NCI-H1694 (cell line): ENCODE results near the gene PRR36.

Experiments
- DNase-seq: peaks from one replicate; lab custom pipeline; 2025; lab: John Stamatoyannopoulos, UW

The PRR36 gene

GRCh38 chr19:7845390-7846154, 28.6 kb downstream of the PRR36 start:
- DNase-seq = no peak

GRCh38 chr19:7844951-7845350, 29.2 kb downstream of the PRR36 start:
- DNase-seq = no peak

- no peak for DNase-seq
These were observed 29.8 kb downstream of the PRR36 start for GRCh38 chr19:7844405-7844804.

GRCh38 chr19:7843521-7843920, 30.7 kb downstream of the PRR36 start:
- no peak for DNase-seq

- no peak for DNase-seq
These were observed 31.4 kb downstream of the PRR36 start for GRCh38 chr19:7842661-7843294.

- DNase-seq = no peak
These were observed 32.2 kb downstream of the PRR36 start for GRCh38 chr19:7841751-7842660.

GRCh38 chr19:7840629-7841028, 33.6 kb downstream of the PRR36 start:
- no peak for DNase-seq

GRCh38 chr19:7839476-7839875, 34.7 kb downstream of the PRR36 start:
- DNase-seq = no peak

GRCh38 chr19:7833225-7834099, 40.7 kb downstream of the PRR36 start:
- no peak for DNase-seq

- no peak for DNase-seq
These were observed 41.4 kb downstream of the PRR36 start for GRCh38 chr19:7832781-7833180.

GRCh38 chr19:7832009-7832408, 42.2 kb downstream of the PRR36 start:
- DNase-seq = no peak

GRCh38 chr19:7831452-7831851, 42.7 kb downstream of the PRR36 start:
- no peak for DNase-seq

GRCh38 chr19:7830823-7831222, 43.4 kb downstream of the PRR36 start:
- DNase-seq = no peak

- no peak for DNase-seq
These were observed 43.9 kb downstream of the PRR36 start for GRCh38 chr19:7830272-7830771.

- DNase-seq = peak; percentile 100
These were observed 44.5 kb downstream of the PRR36 start, which contains the start of gene EVI5L for GRCh38 chr19:7829561-7830271. Gene EVI5L, plus strand, starts transcription at chr19:7830218. Its CDS starts 16,325 bp downstream, at chr19:7846543.

- DNase-seq = no peak
These were observed 45.0 kb downstream of the PRR36 start for GRCh38 chr19:7829166-7829520.

- DNase-seq = no peak
These were observed 50.4 kb downstream of the PRR36 start for GRCh38 chr19:7823686-7824301.

GRCh38 chr19:7822910-7823515, 51.2 kb downstream of the PRR36 start:
- DNase-seq = no peak

GRCh38 chr19:7820588-7820987, 53.6 kb downstream of the PRR36 start:
- DNase-seq = no peak

GRCh38 chr19:7819337-7819736, 54.9 kb downstream of the PRR36 start:
- DNase-seq = no peak
